GM18498 (cell line): Measurements from ENCODE around the gene RIC1.
"Not testable (repeated sequence)": the region's sequence is repeated elsewhere in the genome, so short reads cannot be mapped to it uniquely, and the experiment has no call there.

Source experiments
- ATAC-seq: cut with Tn5 transposase; IDR thresholded peaks from one replicate; pipeline ENCODE4 v1.9.1; 2021; ENCODE audit warnings: mild to moderate bottlenecking, moderate library complexity; ENCODE audit not compliant: unreplicated experiment

The RIC1 gene, protein sequence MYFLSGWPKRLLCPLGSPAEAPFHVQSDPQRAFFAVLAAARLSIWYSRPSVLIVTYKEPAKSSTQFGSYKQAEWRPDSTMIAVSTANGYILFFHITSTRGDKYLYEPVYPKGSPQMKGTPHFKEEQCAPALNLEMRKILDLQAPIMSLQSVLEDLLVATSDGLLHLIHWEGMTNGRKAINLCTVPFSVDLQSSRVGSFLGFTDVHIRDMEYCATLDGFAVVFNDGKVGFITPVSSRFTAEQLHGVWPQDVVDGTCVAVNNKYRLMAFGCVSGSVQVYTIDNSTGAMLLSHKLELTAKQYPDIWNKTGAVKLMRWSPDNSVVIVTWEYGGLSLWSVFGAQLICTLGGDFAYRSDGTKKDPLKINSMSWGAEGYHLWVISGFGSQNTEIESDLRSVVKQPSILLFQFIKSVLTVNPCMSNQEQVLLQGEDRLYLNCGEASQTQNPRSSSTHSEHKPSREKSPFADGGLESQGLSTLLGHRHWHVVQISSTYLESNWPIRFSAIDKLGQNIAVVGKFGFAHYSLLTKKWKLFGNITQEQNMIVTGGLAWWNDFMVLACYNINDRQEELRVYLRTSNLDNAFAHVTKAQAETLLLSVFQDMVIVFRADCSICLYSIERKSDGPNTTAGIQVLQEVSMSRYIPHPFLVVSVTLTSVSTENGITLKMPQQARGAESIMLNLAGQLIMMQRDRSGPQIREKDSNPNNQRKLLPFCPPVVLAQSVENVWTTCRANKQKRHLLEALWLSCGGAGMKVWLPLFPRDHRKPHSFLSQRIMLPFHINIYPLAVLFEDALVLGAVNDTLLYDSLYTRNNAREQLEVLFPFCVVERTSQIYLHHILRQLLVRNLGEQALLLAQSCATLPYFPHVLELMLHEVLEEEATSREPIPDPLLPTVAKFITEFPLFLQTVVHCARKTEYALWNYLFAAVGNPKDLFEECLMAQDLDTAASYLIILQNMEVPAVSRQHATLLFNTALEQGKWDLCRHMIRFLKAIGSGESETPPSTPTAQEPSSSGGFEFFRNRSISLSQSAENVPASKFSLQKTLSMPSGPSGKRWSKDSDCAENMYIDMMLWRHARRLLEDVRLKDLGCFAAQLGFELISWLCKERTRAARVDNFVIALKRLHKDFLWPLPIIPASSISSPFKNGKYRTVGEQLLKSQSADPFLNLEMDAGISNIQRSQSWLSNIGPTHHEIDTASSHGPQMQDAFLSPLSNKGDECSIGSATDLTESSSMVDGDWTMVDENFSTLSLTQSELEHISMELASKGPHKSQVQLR (N-terminal part only)

DNA sequence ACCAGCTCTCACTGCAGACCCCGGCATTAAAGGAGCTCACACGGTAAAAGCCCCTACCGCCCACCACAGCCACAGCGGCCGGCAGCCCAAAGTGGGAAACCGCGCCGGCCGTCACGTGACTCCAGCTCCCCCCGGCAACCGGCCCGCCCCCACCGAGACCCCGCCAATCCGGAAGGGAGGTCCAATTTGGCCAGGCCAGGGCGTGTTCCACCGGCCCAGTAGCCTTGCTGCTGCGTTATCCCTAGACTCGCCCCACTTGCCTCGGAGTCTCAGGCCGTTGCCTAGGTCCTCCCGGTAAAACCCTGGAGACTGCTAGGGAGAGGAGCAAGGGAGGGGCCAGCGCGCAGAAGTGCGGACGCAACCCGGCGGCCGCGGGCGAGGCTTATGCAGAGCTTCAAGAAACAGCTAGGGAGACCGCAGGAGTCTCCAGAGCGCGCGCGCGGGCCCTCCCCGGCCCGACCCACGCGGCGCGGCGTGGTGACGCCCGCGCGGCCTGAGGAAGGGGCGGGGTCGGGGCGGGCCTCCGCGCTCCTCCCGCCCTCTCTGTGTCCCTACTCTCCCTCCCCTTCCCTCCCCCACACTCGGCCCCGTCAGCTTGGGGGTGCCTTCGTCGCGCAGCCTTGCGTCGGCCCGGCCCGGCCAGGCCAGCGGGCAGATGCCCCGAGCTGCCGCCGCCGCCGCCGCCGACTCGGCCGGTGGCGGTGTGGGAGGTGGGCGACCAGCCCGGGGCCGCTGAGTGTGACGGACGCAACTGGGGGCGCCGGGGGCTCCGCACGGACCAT is at the start of gene RIC1:
Gene RIC1 (plus strand): TSS at position 578 of the 782 bp plus-strand sequence. CDS start 203 bp downstream, at position 781.
- ATAC-seq: peak; percentile 63

DNA sequence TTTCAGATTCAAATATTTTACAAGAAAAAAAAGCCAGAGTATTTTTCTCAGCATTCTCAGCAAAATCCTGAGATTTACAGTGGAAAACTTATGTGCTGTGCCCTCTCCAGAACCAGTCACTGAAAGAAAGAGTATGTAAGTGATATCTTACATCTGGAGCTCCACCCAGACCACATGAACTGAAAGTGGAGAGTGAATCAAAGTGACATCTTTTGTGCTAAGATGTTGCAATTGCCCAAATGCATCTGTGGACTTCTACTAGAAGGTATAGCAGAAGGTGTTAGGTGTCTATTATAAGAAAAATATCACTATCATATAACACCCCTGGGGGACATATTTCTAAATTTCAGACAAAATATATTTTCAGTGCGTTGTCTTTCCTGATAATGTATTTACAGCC is 49.0 kb upstream of the RIC1 start:
- no peak for ATAC-seq

DNA sequence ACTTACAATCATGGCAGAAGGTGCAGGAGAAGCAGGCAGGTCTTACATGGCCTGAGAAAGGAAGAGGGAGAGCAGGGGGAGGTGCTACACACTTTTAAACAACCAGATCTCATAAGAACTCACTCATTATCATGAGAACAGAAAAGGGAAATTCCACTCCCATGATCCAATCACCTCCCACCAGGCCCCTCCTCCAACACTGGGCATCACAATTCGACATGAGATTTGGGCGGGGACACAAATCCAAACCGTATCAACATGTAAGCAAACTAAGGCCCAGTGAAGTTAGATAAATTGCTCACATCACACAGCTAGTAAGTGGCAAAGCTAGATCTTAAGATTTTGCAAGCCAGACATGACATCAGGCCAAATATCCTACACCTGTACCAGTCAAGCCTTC is 48.3 kb upstream of the RIC1 start:
- no peak for ATAC-seq

DNA sequence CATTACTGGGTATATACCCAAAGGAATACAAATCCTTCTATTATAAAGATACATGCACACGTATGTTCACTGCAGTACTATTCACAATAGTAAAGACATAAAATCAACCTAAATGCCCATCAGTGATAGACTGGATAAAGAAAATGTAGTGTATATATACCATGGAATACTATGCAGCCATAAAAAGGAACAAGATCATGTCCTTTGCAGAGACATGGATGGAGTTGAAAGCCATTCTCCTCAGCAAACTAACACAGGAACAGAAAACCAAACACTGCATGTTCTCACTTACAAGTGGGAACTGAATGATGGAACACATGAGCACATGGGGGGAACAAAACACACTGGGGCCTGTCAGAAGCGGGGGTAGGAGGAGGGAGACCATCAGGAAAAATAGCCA is 47.2 kb upstream of the RIC1 start:
- ATAC-seq: not testable (repeated sequence)

DNA sequence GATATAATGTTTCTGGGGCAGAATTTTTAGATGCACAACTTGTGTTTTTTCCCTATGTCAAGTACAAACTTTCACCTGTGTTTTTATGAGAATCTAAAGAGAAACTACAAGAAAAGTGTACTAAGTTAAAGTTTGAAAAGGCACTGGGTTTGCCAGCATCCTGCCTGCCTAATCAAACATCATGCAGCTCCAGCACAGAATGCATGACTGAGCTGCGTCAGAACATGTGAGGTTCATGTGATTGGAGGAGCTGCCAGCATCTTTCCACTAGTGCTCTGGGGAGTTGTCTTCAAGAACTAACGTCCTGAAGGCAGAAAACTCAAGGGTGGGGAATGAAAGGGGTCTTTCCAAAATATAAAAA is 46.1 kb upstream of the RIC1 start:
- peak; percentile 59 for ATAC-seq

DNA sequence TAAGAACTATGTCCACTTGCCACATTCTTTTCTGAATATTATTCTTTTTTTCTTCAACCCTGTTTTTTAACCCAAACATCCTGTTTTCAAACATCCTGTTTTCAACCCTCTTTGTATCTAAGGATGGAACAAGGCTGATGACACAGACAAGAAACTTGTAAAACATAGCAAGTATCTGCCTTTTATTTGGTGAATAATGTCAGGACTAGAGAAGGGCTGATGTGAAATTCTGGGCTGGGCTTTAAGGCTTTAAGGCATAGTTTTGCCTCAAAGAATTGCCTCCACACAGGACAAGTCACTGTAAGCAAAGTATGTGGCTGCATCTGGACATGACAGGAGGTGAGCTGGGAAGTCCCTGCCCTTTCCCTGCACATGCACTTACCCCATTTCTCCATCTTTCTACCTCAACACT is 42.5 kb upstream of the RIC1 start:
- peak; percentile 38 for ATAC-seq

DNA sequence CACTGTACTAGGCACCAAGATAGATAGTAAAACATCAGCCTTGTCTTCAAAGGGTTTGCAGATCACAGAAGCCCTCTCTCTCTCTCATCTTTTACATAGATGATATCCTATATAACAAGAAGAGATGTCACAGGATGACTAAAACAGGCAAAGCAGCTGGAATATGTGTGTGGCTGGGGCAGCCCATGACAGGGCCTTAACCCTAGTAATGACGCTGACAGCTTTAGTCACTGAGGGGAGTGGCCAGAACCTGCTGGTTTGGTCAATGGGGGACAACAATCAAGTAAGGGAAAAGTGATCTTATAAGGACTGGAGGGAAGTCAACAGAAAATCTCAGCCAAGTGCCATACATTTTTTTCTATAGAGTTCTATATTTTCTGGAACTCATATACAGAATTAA is 41.9 kb upstream of the RIC1 start:
- no peak for ATAC-seq

DNA sequence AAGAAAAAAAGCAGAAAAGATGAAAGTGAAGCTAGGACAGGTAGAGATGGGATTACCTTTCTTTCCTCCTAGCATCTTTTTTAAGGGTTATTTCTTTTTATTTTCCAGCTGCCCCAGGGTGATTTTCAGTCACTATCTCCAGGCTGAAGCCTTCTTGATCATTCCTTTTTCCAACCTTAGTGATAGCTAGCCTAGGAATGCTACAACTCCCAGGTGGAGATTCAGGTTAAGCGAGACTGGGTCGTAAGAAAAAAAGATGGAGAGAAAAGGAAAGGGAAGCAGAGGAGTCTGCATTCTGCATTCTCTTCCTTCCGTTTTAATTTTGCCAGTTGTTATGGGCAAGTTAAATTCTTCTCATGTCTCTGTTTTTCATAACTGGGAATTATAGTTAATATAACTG is 36.7 kb upstream of the RIC1 start:
- no peak for ATAC-seq

DNA sequence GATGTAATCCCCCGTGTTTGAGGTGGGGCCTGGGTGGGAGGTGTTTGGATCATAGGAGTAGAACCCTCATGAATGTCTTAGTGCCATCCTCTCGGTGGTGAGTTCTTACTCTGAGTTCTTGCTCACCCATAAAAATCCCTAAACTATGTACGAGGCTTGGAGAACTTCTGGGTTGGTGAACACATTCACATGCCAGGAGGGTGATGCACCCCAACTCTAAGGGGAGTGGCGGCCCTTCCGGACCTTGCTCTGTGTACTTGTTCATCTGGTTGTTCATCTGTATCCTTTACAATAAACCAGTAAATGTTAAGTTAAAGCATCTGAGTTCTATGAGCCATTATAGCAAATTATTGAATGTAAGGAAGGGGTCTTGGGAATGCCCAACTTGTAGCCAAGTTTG is 36.0 kb upstream of the RIC1 start:
- ATAC-seq: no peak

DNA sequence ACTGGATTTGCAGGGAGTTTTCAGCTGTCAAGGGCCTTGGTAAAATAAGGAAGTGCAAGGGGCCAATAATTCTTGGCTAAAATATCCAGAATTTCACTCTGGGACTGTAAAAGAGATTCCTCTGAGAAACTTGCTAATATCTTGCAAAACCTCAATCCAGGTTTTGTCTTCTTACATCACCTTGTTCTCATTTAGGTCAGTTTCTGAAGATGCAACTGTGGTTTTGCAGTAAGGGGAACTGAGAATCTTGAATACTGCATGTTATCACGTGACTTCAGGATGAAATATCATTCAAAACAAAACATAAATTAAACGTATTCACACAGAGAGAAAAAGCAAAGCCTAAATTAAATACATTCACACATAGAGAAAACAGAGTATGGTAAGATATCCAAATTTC is 35.0 kb upstream of the RIC1 start:
- ATAC-seq: peak; percentile 65

DNA sequence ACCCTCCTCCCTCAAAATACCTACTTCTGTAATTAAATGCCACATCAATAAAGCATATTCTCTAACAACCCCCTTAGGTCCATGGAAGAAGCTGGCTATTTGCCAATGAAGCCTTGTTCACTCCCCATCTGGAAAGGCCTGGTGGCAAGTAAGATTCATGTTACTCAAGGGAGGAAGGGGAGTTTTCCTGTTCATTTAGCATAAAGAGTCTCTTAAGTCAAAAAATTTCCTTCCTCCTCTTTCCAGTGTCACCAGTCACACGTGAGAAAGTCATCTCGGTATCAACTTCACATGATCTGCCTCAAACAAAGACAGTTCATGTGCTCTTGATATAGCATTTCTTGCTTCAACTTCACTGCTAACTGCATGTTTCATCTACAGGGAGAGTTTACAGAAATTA is 32.7 kb upstream of the RIC1 start:
- ATAC-seq: no peak

DNA sequence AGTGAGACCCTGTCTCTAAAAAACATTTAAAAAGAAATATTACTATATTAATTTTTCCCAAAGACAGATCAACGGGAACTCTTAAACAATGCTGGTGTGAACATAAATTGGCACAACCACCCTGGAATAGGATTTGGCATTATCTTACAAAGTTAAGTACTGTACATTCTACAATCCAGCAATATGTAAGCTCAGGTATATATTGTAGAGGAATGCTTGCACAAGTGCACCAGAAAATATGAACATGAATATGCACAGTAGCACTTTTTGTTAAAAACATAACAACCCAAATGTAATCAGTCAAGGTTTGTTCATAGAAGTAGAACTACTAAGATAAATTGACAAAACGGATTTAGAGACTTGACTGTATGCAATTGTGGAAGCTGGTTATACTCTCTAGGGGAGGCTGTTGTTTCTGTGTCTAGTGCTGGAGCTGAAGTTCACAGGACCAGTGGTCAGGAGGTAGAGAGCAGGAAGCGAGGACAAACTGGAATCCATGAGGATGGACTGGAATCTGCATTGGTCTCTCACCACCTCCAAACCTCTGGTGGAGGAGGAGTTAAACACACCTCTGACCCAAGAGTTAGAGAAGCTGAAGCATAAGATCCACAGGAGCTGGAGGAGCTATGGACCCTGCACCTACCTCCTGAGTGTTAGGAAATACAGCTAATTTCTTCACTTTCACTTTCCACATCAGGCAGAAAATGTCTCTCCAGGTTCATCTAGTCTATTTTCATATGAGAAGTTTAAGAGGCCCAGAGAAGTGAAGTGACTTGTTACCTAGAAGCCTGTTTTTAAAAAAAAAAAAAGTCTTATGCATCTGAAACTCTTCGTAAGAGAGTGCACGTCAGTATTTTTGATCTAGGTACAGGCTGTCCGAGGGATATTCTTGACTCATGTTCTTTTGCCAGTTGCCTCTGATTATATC is 20.3 kb upstream of the RIC1 start:
- ATAC-seq: peak; percentile 67

DNA sequence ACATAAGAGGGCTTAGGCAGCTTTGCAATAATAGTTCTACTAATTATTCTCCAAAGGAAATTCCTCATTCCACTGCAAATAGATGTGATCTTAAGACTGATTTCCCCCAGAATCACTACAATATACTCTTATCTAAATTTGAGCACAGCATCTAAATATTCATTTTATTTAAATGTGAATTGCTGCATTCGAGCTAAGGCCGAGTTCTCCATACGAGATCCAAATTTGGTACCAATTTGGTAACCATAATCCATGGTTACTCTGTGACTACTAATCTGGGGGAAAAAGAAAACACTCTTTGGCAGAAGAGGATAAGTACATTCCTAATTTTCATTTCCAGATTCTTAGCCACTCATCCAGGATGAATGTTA is 19.7 kb upstream of the RIC1 start:
- no peak for ATAC-seq

DNA sequence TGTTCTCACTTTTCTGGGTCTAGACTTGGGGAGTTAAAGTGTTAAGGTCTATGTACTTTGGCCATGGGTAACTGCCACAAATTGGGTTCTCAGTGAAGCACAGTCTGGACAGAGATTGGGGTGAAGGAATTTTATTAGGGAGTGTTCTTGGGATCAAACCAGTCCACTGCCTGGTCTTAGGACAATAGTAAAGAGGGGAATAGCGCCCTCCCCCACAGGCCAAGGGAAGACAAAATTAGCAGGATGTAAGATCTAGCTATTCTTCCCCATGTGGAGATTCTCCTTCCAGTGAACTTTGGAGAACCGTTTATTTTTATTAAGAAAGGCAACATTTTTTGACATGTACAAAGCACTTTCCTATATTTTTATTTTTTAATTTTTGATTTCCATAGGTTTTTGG is 18.4 kb upstream of the RIC1 start:
- ATAC-seq: no peak

DNA sequence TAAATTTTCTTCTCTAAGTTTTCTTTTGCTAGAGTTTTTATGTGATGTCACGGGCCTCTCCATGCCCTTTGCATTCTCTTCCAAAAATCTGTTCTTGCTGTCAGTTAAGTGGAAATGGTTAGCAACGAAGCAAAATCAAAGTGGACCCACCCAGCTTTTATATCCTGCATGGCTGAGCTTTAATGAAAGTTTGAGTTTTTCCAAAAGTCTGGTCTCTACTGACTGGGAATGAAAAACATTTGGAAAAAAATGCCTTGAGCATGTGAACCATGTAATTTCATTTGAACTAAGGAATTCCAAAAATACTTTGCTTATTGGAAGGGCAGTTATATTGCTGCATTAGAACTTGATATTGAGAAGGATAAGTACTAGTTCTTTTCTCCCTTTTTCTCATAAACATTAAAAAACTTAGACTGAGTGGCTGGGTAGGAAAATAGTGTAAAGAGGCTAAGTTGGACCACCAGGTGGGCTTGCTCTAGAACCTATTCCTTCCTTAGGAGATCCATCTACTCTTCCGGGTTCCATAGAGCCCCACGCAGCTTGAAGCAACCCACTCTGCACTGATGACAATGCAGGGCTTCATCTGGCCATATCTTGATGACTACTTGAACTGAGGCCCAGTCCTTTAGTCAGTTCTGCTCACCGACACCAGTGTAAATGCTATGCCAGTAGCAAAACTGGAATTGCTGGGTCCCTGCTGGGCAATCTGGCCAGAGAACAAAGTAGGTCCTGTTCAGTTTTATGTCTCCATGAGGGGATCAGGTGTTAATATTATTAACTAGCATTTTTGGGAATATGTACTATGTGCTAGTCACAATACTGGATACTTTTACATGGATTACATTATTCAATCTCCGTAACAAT is 17.4 kb upstream of the RIC1 start:
- ATAC-seq: no peak

DNA sequence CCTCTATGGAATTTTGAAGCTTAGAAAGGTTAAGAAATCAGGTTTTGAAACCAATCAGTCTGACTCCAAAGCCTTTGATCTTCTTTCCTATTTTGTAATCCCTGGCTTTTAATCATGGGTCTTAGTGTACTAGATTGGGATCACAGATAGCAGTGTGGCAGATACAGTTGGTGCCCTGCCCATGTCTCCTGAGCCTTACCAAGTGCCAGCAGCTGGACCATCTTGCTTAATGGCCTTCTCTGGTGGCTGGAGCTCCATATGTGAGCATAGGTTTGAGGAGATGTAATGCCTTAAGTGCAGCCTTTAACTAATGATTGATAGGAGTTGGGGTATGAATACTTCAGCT is 16.7 kb upstream of the RIC1 start:
- no peak for ATAC-seq

DNA sequence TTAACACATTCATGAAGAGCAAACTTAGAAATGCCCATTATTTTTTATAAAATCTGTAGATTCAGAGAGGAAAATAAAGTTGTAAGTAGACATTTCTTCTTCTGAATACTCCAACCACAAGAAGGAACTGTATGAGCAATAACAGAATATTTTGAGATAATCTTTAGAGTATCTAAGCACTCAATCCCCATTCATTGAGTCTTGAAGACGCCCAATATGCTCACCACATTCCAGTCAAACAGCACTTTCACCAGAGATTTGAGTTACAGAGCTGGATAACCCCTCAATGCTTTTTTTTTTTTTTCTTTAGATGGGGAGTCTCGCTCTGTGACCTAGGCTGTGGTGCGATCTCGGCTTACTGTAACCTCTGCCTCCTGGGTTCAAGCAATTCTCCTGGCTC is 14.7 kb upstream of the RIC1 start:
- no peak for ATAC-seq

DNA sequence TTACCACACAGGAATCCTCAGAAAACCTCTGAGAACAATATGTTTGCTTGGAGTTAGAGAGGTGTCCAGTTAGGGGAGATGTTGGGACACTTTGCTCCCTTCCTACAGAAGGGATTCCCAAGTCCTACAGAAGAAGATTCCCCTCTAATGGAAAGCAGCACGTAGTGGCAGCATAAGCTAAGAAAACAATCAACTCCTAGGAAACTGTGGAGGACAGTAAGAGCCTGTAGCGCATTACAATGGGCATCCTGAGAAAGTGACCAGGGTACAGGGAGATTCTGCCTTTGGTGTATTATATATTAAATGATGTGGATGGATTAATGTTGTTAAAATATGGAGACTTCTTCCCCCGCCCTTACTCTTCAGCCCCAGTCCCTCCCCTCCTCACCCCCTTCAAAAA is 13.9 kb upstream of the RIC1 start:
- no peak for ATAC-seq

DNA sequence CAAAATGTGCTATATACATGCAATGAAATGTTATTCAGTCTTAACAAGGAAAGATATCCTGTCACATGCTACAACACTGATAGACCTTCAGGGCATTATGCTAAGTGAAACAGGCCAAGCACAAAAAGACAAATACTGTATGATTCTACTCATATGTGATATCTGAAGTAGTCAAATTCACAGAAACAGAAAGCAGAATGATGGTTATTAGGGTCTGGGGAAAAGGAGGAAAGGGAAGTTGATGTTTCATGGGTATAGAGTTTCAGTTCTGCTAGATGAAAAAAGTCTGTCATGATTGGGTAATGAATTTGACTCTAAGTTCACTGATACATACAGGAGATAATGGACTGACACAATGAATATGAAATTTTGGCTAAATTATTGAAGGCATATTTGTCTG is 11.2 kb upstream of the RIC1 start:
- ATAC-seq: peak; percentile 92
